GM11168 (cell line): ENCODE results near the gene RESP18.

Experiments
- in situ Hi-C: fragments of 300-500 bp; cut with MboI; formaldehyde crosslinking; loops from one replicate; pipeline ENCODE4 v1.12.0; 2022; ENCODE audit warnings: low sequenced_read_pairs; ENCODE audit not compliant: unreplicated experiment

RESP18 gene

GRCh38 chr2:219332542-219332941, at the start of gene RESP18:
Gene RESP18 (minus strand): TSS chr2:219332744.
- in situ Hi-C loops, result no loop called here

- in situ Hi-C loops, result no loop called here
Measured at GRCh38 chr2:219381448-219381847, 48.9 kb upstream of the RESP18 start.

GRCh38 chr2:219380926-219381325, 48.4 kb upstream of the RESP18 start:
- in situ Hi-C loops, result no loop called here

GRCh38 chr2:219378163-219378851, 45.8 kb upstream of the RESP18 start:
- in situ Hi-C loops, result no loop called here

- in situ Hi-C loops, result no loop called here
Measured at GRCh38 chr2:219369447-219369861, 36.9 kb upstream of the RESP18 start.

GRCh38 chr2:219368690-219369191, 36.2 kb upstream of the RESP18 start:
- in situ Hi-C loops, result no loop called here

- in situ Hi-C loops, result no loop called here
Measured at GRCh38 chr2:219362524-219363164, 30.1 kb upstream of the RESP18 start.

- in situ Hi-C loops, result no loop called here
Measured at GRCh38 chr2:219362072-219362471, 29.5 kb upstream of the RESP18 start.

GRCh38 chr2:219358170-219359075, 25.9 kb upstream of the RESP18 start:
- in situ Hi-C loops, result no loop called here

- in situ Hi-C loops, result no loop called here
Measured at GRCh38 chr2:219356834-219357233, 24.3 kb upstream of the RESP18 start.

GRCh38 chr2:219354582-219354981, 22.0 kb upstream of the RESP18 start:
- in situ Hi-C loops, result no loop called here

GRCh38 chr2:219353129-219353528, 20.6 kb upstream of the RESP18 start:
- in situ Hi-C loops, result no loop called here

- in situ Hi-C loops, result no loop called here
Measured at GRCh38 chr2:219352448-219353023, 20.0 kb upstream of the RESP18 start.

GRCh38 chr2:219350710-219351221, 18.2 kb upstream of the RESP18 start:
- in situ Hi-C loops, result no loop called here

GRCh38 chr2:219350215-219350614, 17.7 kb upstream of the RESP18 start:
- in situ Hi-C loops, result no loop called here

GRCh38 chr2:219344751-219345430, 12.3 kb upstream of the RESP18 start:
- in situ Hi-C loops, result no loop called here

- in situ Hi-C loops, result no loop called here
Measured at GRCh38 chr2:219335373-219335786, 2.8 kb upstream of the RESP18 start.

- in situ Hi-C loops, result no loop called here
Measured at GRCh38 chr2:219334076-219334475, 1.5 kb upstream of the RESP18 start.

- in situ Hi-C loops, result no loop called here
Measured at GRCh38 chr2:219331560-219332213, 857 bp downstream of the RESP18 start.
